CD4-positive, alpha-beta T cell treated with Interleukin-2 at 100 ng/mL for 4 hours (primary cell): ENCODE results near the gene PLCXD1.
"Not testable (repeated sequence)": the region's sequence is repeated elsewhere in the genome, so short reads cannot be mapped to it uniquely, and the experiment has no call there.

ENCODE experiments used
- DNase-seq: peaks from one replicate; pipeline ENCODE4 v3.0.0-alpha.2; 2020; ENCODE audit warnings: low spot score

The PLCXD1 gene

DNA sequence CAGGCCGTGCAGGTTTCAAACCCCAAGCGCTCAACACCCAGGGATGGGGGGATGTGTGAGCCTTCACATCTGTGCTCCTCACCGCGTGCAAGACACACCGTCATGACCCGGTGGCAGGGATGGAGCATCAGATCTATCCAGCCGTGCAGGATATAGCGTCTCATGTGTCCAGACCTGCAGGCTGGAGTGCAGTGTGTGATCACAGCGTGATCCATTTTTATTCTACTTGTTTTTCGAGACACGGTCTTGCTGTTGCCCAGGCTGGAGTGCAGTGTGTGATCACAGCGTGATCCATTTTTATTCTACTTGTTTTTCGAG lies 70.1 kb downstream of the PLCXD1 start:
- DNase-seq = not testable (repeated sequence)

DNA sequence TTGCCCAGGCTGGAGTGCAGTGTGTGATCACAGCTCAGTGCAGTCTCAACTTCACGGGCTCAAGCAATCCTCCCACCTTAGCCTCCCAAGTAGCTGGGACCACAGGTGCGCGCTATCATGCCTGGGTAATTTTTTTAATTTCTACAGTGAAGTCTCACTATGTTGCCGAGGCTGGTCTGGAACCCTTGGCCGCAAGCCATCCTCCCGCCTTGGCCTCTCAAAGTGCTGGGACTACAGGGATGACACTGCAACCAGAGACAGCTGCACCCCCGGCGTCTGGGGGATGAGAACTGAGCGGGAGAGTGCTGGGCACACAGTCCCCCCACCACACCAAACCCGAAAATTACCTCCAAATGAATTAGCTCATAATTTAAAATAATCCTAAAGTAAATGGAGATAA lies 70.6 kb downstream of the PLCXD1 start:
- DNase-seq = no peak

DNA sequence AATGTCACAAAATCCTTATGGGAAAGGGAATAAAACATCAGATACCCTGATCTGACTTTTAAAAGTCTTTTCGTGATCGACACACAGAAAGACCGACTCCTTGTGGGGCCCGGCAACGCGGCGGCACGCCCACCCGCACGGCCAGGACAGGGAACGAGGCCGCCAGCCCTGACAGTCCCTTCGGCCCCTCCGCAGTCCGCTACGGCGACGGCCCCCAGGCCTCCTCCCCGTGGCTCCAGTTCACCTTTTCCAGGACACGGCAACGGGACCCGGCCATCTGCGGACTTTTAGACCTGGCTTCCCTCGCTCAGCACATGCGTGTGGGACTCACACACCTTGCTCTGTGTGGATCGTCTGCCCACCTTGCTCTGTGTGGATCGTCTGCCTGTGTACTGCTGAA lies 71.0 kb downstream of the PLCXD1 start:
- DNase-seq = no peak

DNA sequence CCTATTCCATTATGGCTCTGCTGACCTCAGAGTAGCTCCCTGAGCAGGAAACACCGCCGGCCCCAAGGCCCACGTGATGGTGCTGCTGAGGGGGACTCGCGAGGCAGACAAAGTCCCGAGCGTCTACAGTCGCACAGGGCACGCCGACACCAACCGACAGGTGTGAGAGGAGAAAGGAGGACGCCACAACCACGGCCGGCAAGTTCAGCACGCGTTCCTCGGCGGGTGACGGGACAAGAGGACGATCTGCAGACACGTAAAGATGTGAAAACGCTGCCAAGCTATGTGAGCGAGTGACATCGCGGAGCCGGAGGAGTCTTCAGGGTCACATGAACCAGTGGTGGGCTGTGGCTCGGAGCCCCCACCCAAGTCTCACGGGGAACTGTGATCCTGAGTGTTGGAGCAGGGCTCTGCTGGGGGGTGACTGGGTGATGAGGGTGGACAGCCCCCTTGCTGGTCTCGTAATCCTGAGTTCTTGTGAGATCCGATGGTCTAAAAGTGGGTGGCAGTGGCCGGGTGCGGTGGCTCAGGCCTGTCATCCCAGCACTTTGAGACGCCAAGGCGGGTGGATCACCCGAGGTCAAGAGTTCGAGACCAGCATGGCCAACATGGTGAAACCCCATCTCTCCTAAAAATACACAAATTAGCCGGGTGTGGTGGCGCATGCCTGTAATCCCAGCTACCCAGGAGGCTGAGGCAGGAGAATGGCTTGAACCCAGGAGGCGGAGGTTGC lies 71.6 kb downstream of the PLCXD1 start:
- no peak for DNase-seq
